MM.1S (cell line): ENCODE measurements around the gene CADPS.

Source experiments
- CTCF ChIP-seq: fragments of 300-600 bp; sonication (generic); IDR thresholded peaks from 2 replicates; pipeline ENCODE4 v1.5.1; 2016; ENCODE audit warnings: antibody characterized with exemption, low read length, mixed read lengths
- EZH2 ChIP-seq: fragments of 300-600 bp; sonication (generic); optimal IDR thresholded peaks from 2 replicates; pipeline ENCODE3; 2017; ENCODE audit warnings: low read depth, mild to moderate bottlenecking, antibody characterized with exemption, low read length, mixed read lengths
- EZH2phosphoT487 ChIP-seq: fragments of 300-600 bp; sonication (generic); IDR thresholded peaks from 2 replicates; pipeline ENCODE4 v1.6.1; 2018; ENCODE audit warnings: antibody characterized with exemption, low read length

- TF ChIP-seq CTCF: no peak
- no peak for TF ChIP-seq EZH2
- TF ChIP-seq EZH2phosphoT487: no peak
These were observed 502.6 kb downstream of the CADPS start for GRCh38 chr3:62372621-62373041.
